ENCODE data around the gene INSYN2B. TPM values are rescaled to one million over a fixed set of nuclear protein-coding genes. Genes with fewer than 3 reads are reported as not detected.
A peak's percentile ranks its signal among the peaks of the same experiment; 100 is the strongest.

The INSYN2B gene
- total RNA-seq, 3 donors from 2014 or later (not counting 1 experiment from before 2014, with no cell fraction given), result not detected

DNA sequence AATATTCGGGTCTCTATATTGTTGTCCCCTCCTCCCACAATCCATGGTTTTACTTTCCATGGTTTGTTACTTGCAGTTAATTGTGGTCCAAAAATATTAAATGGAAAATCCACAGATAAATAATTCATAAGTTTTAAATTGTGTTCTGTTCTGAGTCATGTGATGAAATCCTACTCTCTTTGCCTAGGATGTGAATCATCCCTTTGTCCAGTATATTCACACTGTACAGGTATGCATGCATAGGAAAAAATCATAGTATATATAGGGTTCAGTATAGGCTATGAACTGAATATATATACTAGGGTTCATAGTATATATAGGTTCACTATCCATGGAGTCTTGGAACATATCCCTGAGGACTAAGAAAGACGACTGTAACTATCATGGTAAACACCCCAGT, 19.6 kb downstream of the INSYN2B start:
- H3K36me3 Mint-ChIP-seq, result no peaks in the 10 kb centered on the region
- H3K27me3 Mint-ChIP-seq (ENCODE audit: low read depth in 2 of 2), result no peaks in the 10 kb centered on the region
- intact Hi-C loops (cut with micrococcal nuclease), result no loop called here
- no peak for ATAC-seq
- DNase-seq, result no peak
- Histone ChIP-seq H3K36me3 (ENCODE audit: control insufficient read depth, insufficient read depth, low read length) (peaks cover 3% of the 10 kb centered on the region), H3K4me3 (ENCODE audit: low read length) (no peak overlapping the region), H3K4me1 (ENCODE audit: control insufficient read depth, insufficient read depth, low read length) (no peaks in the 10 kb centered on the region), H3K27me3 (ENCODE audit: control insufficient read depth, insufficient read depth, low read length) (no peaks in the 10 kb centered on the region), H3K9me3 (ENCODE audit: control insufficient read depth, insufficient read depth, low read length) (no peaks in the 10 kb centered on the region), H3K27ac (ENCODE audit: low read length) (no peak overlapping the region)
- H3K4me3 Mint-ChIP-seq, result no peak overlapping the region
- TF ChIP-seq CTCF (IDR thresholded peaks at IDR 0.05), result no peak
- H3K27ac Mint-ChIP-seq, result no peak overlapping the region
- no peaks in the 10 kb centered on the region for H3K9me3 Mint-ChIP-seq
- peaks cover 8 to 22% of the 10 kb centered on the region in 2 donors for H3K4me1 Mint-ChIP-seq
- 100% methylated on average over 1 of the region's 2 CpGs for WGBS (ENCODE audit: insufficient coverage)

GRCh38 chr5:169958278-169958677, 22.0 kb downstream of the INSYN2B start:
- no peak for ATAC-seq
- no peak for DNase-seq
- Mint-ChIP-seq H3K27ac (no peak overlapping the region), H3K36me3 (no peaks in the 10 kb centered on the region), H3K9me3 (no peaks in the 10 kb centered on the region), H3K4me3 (no peak overlapping the region), H3K27me3 (ENCODE audit: low read depth in 2 of 2) (no peaks in the 10 kb centered on the region), H3K4me1 (peaks cover 17 to 26% of the 10 kb centered on the region in 2 donors)
- Histone ChIP-seq H3K4me3 (ENCODE audit: low read length) (no peak overlapping the region), H3K27me3 (ENCODE audit: control insufficient read depth, insufficient read depth, low read length) (no peaks in the 10 kb centered on the region), H3K4me1 (ENCODE audit: control insufficient read depth, insufficient read depth, low read length) (no peaks in the 10 kb centered on the region), H3K9me3 (ENCODE audit: control insufficient read depth, insufficient read depth, low read length) (no peaks in the 10 kb centered on the region), H3K36me3 (ENCODE audit: control insufficient read depth, insufficient read depth, low read length) (peaks cover 3% of the 10 kb centered on the region), H3K27ac (ENCODE audit: low read length) (no peak overlapping the region)
- TF ChIP-seq CTCF (IDR thresholded peaks at IDR 0.05), result no peak
- intact Hi-C loops (cut with micrococcal nuclease), result no loop called here
- 100% methylated on average over 2 of the region's 3 CpGs for WGBS (ENCODE audit: insufficient coverage)

DNA sequence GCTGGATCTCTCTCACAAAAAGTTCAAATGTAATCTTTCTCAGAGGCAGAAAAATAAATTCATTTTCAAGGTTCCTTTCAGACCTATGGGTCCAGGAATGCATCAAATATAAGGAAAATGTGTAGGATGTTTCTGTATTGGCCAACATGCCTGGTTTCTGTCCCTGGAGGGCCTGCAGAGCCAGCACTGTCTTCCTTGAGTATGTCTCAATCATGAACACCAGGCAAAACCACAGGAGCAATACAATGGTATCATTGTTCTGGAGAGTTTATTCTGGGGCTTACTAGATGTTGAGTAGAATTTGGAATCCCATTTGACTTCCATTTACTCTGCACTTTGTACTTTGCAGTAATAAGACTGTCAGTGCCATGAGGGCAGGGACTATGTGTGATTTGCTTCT, 23.5 kb downstream of the INSYN2B start:
- H3K4me3 ChIP-seq (ENCODE audit: low read length), result no peak overlapping the region
- H3K9me3 Mint-ChIP-seq, result no peaks in the 10 kb centered on the region
- intact Hi-C loops (cut with micrococcal nuclease), result no loop called here
- H3K4me1 ChIP-seq (ENCODE audit: control insufficient read depth, insufficient read depth, low read length), result no peaks in the 10 kb centered on the region
- no peaks in the 10 kb centered on the region for H3K27me3 Mint-ChIP-seq (ENCODE audit: low read depth in 2 of 2)
- H3K27ac Mint-ChIP-seq, result no peak overlapping the region
- no peaks in the 10 kb centered on the region for H3K27me3 ChIP-seq (ENCODE audit: control insufficient read depth, insufficient read depth, low read length)
- H3K4me1 Mint-ChIP-seq, result peaks cover 20 to 26% of the 10 kb centered on the region in 2 donors
- H3K4me3 Mint-ChIP-seq, result no peak overlapping the region
- no peaks in the 10 kb centered on the region for H3K36me3 Mint-ChIP-seq
- ATAC-seq (no peak), DNase-seq (no peak)
- TF ChIP-seq CTCF (IDR thresholded peaks at IDR 0.05), result no peak
- H3K36me3 ChIP-seq (ENCODE audit: control insufficient read depth, insufficient read depth, low read length), result peaks cover 3% of the 10 kb centered on the region
- H3K27ac ChIP-seq (ENCODE audit: low read length), result no peak overlapping the region
- H3K9me3 ChIP-seq (ENCODE audit: control insufficient read depth, insufficient read depth, low read length), result no peaks in the 10 kb centered on the region

DNA sequence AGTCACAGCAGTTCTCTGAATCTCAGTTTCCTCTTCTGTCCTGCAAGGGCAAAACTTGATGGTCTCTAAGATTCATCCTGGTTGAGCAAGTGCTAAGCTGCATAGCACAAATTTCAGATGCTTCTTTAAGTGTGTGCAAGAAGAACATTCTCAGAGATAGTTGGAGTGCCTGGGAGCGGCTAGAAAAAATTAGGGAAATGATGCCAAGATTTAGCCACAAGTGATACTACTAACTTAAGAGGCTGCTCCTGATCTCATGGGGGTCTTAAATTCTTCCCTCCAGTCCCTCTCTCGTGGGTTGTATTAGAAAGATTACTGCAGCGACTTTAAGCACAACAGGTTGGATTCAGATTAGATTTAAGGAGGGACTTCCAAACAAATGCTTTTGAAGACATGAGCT, 24.2 kb downstream of the INSYN2B start:
- H3K9me3 ChIP-seq (ENCODE audit: control insufficient read depth, insufficient read depth, low read length), result no peaks in the 10 kb centered on the region
- H3K36me3 ChIP-seq (ENCODE audit: control insufficient read depth, insufficient read depth, low read length), result peaks cover 3% of the 10 kb centered on the region
- no peak for DNase-seq
- Mint-ChIP-seq H3K4me1 (peaks cover 27 to 32% of the 10 kb centered on the region in 2 donors), H3K36me3 (no peaks in the 10 kb centered on the region), H3K27ac (peak overlapping the region in 1 of 2 donors; percentile 16), H3K27me3 (ENCODE audit: low read depth in 2 of 2) (no peaks in the 10 kb centered on the region), H3K4me3 (no peak overlapping the region), H3K9me3 (no peaks in the 10 kb centered on the region)
- WGBS (ENCODE audit: insufficient coverage), result 96% methylated on average over 3 of the region's 3 CpGs
- no peak overlapping the region for H3K4me3 ChIP-seq (ENCODE audit: low read length)
- TF ChIP-seq CTCF (IDR thresholded peaks at IDR 0.05), result no peak
- H3K27ac ChIP-seq (ENCODE audit: low read length), result no peak overlapping the region
- no peaks in the 10 kb centered on the region for H3K4me1 ChIP-seq (ENCODE audit: control insufficient read depth, insufficient read depth, low read length)
- ATAC-seq, result no peak
- no peaks in the 10 kb centered on the region for H3K27me3 ChIP-seq (ENCODE audit: control insufficient read depth, insufficient read depth, low read length)
- intact Hi-C loops (cut with micrococcal nuclease), result no loop called here

Data from natural killer cell (primary cell).